Calu3 (cell line): ENCODE results near the gene TRAK2. TPM values are rescaled to one million over a fixed set of nuclear protein-coding genes. Genes with fewer than 3 reads are reported as not detected.

ENCODE experiments used
- BruUV-seq: library from RNA; stranded (reverse); fragments of 400-500 nt; replicated peaks from 2 replicates; lab custom pipeline; 2021; lab: Mats Ljungman, UMichigan
- CTCF ChIA-PET: fragments of 300-600 bp; sonication (Branson Sonifier 250); formaldehyde crosslinking; loops from one replicate; lab custom pipeline; 2022; ENCODE audit warnings: antibody characterized with exemption; lab: Charles Lee
- DNase-seq: peaks from one replicate; pipeline ENCODE4 v3.0.0; 2022
- H3K27ac Mint-ChIP-seq: one replicate; pipeline ENCODE4 v1.8.0; 2022; ENCODE audit warnings: mixed read lengths; ENCODE audit not compliant: unreplicated experiment
- H3K27me3 Mint-ChIP-seq: one replicate; pipeline ENCODE4 v1.8.0; 2022; ENCODE audit warnings: mixed read lengths; ENCODE audit not compliant: unreplicated experiment
- H3K36me3 Mint-ChIP-seq: one replicate; pipeline ENCODE4 v1.8.0; 2022; ENCODE audit warnings: mild to moderate bottlenecking, moderate library complexity, mixed read lengths; ENCODE audit not compliant: insufficient read depth, unreplicated experiment
- H3K4me1 Mint-ChIP-seq: one replicate; pipeline ENCODE4 v1.8.0; 2022; ENCODE audit warnings: mild to moderate bottlenecking, low read depth, mixed read lengths; ENCODE audit not compliant: unreplicated experiment
- H3K4me3 Mint-ChIP-seq: one replicate; pipeline ENCODE4 v1.8.0; 2022; ENCODE audit warnings: mild to moderate bottlenecking, low read depth, moderate library complexity, mixed read lengths; ENCODE audit not compliant: unreplicated experiment
- H3K9me3 Mint-ChIP-seq: one replicate; pipeline ENCODE4 v1.8.0; 2022; ENCODE audit warnings: low read depth, mixed read lengths; ENCODE audit not compliant: unreplicated experiment
- intact Hi-C: fragments of 100-400 bp; cut with micrococcal nuclease; formaldehyde crosslinking; loops from one replicate; pipeline ENCODE4 v1.10.0; 2022; ENCODE audit not compliant: unreplicated experiment
- total RNA-seq: library from RNA; stranded (reverse); gene quantifications from 2 replicates; pipeline ENCODE4 v1.2.3, GENCODE V29; 2022
- TF ChIP-seq, protein P1 (sequence below): fragments of 200-600 bp; IDR thresholded peaks from one replicate; pipeline ENCODE4 v1.8.0; 2022; ENCODE audit warnings: antibody characterized with exemption; ENCODE audit not compliant: unreplicated experiment

The TRAK2 gene
- total RNA-seq, 1 experiment from 2014 or later = 24.4 TPM

DNA sequence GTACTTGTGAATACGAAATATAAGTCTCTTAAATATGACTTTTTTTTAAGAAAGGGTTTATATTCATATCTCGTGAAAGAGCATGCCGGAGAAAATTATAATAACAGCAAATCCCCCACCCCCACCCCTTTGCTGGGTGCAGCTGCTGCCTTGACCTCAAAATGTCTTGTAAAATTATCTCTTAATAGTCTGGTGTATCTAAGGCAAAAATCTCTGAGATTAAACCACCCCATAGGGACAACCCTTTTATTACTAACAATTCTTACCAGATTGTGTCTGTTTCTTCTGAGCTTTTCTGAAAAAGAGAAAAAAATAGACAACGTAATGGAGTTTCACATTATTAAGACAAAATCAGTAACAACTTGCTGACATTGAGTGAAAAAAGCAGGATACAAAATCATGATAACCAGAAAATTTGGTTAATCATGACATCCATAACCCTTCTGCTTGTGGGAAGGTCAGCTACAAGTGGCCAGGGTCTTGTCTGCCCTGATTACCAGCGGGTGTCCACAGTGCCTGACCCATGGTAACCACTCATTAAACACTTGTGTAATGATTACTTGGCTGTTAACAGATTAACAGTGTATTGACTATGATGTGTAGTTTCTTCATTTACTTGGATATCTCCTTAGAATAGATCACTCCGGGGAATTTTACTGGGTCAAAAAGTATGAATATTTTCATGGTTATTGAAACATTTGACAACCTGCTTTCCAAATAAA is 1.8 kb upstream of the TRAK2 start:
- Mint-ChIP-seq H3K27ac (no peak overlapping the region), H3K27me3 (no peaks in the 10 kb centered on the region), H3K9me3 (no peaks in the 10 kb centered on the region), H3K4me1 (peaks cover 29% of the 10 kb centered on the region), H3K4me3 (peak overlapping the region; percentile 100), H3K36me3 (peaks cover 31% of the 10 kb centered on the region)
- no TSS peak for BruUV-seq
- no peak for DNase-seq
- TF ChIP-seq, protein P1, sequence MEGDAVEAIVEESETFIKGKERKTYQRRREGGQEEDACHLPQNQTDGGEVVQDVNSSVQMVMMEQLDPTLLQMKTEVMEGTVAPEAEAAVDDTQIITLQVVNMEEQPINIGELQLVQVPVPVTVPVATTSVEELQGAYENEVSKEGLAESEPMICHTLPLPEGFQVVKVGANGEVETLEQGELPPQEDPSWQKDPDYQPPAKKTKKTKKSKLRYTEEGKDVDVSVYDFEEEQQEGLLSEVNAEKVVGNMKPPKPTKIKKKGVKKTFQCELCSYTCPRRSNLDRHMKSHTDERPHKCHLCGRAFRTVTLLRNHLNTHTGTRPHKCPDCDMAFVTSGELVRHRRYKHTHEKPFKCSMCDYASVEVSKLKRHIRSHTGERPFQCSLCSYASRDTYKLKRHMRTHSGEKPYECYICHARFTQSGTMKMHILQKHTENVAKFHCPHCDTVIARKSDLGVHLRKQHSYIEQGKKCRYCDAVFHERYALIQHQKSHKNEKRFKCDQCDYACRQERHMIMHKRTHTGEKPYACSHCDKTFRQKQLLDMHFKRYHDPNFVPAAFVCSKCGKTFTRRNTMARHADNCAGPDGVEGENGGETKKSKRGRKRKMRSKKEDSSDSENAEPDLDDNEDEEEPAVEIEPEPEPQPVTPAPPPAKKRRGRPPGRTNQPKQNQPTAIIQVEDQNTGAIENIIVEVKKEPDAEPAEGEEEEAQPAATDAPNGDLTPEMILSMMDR = no peak
- intact Hi-C loops = no loop called here
- CTCF ChIA-PET = interaction anchor here (0.6 to 0.9 kb wide), 3 partner anchors 13 to 48 kb away, joined by 3 to 5 read pairs (median 4); no protein-coding TSS in a partner anchor

DNA sequence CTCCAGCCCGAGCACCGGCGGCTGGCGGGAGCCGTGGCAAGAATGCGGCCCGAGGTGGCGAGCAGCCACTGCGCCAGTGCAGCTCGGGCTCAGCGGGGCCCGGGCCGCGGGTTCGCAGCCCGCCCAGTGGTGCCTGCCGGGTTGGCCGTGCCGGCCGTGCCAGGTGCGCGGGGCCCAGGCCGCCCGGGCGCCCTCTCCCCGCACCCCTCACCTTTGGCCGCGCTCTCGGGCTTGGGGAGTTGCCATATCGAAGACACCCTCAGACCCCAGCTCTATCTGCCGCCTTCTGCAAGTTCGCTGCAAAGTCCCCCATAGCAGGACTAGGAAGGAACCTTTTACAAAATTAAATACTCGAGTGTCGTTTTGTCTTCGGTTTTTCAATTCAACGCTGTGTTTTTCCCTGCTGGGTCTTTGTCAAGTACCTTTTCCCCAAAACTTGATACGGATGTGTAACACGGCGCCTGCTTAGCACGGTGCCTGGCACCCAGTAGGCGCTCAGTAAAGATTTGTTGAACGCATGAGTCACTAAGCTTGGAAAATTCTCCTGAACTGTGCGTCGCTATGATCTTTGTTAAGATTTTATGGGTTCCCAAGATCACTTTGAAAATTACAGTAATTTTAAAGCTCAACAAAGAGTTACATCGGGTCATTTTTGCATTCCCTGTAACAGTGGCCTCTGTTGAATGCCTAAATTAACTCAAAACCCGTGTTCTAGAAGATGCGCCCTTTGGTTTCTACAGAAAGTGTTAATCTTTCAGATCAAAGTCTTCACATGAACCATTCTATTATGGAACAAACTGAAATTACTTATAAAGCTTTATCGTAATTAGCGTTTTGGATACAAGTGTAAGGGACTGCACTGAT is 1.0 kb upstream of the TRAK2 start:
- intact Hi-C loops = no loop called here
- TSS peak; percentile 38 for BruUV-seq
- no peak for DNase-seq
- CTCF ChIA-PET = interaction anchor here (0.9 to 1.8 kb wide), 4 partner anchors 12 to 48 kb away, joined by 3 to 13 read pairs (median 6); no protein-coding TSS in a partner anchor
- Mint-ChIP-seq H3K27me3 (no peaks in the 10 kb centered on the region), H3K4me1 (peaks cover 29% of the 10 kb centered on the region), H3K36me3 (peaks cover 31% of the 10 kb centered on the region), H3K27ac (peak overlapping the region; percentile 70), H3K9me3 (no peaks in the 10 kb centered on the region), H3K4me3 (peak overlapping the region; percentile 100)
- TF ChIP-seq, protein P1 = no peak

DNA sequence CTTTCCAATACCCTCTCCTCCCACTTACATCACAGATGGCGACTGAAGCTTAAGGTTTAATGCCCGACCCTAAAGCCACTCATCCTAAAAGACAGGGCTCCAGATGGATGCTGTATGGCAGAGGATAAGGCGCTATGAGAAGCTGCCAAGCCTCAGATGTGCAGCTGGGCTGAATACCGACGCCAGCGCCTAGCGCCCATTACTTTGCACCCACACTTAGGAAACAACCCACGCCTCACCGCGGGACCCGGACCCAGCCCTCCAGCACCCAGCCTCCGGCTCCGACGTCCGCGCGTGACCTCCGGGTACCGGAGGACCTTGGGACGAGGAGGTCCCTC is 335 bp downstream of the TRAK2 start:
- Mint-ChIP-seq H3K4me1 (peaks cover 29% of the 10 kb centered on the region), H3K27ac (peak overlapping the region; percentile 70), H3K27me3 (no peaks in the 10 kb centered on the region), H3K4me3 (peak overlapping the region; percentile 100), H3K9me3 (no peaks in the 10 kb centered on the region), H3K36me3 (peaks cover 31% of the 10 kb centered on the region)
- BruUV-seq = no TSS peak
- CTCF ChIA-PET = interaction anchor here (0.6 to 1.8 kb wide), 8 partner anchors 11 to 289 kb away, joined by 3 to 13 read pairs (median 5); no protein-coding TSS in a partner anchor
- intact Hi-C loops = no loop called here
- TF ChIP-seq, protein P1 = no peak
- no peak for DNase-seq

DNA sequence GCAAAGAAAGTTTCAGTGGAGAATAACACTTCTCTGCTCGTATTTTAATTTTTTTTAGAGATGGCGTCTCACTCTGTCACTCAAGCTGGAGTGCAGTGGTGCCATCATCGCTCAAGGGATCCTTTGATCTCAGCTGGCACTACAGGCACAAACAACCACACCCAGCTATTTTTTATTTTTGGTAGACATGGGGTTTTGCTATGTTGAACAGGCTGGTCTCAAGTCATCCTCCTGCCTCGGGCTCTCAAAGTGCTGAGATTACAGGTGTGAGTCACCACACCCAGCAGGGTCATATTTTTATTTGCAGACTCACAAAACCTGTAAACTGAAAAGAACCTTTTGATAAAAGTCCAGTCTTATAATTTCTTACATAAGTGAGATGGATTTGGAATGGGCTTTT is 2.6 kb downstream of the TRAK2 start:
- no peak overlapping the region for H3K27ac Mint-ChIP-seq
- H3K27me3 Mint-ChIP-seq = no peaks in the 10 kb centered on the region
- no peaks in the 10 kb centered on the region for H3K9me3 Mint-ChIP-seq
- CTCF ChIA-PET = no interaction called here
- TF ChIP-seq, protein P1 = no peak
- no peak for DNase-seq
- peaks cover 24% of the 10 kb centered on the region for H3K4me1 Mint-ChIP-seq
- no peak overlapping the region for H3K4me3 Mint-ChIP-seq
- H3K36me3 Mint-ChIP-seq = peaks cover 31% of the 10 kb centered on the region
- intact Hi-C loops = no loop called here
- no TSS peak for BruUV-seq
